ENCODE measurements around the gene ITIH4.

DNA sequence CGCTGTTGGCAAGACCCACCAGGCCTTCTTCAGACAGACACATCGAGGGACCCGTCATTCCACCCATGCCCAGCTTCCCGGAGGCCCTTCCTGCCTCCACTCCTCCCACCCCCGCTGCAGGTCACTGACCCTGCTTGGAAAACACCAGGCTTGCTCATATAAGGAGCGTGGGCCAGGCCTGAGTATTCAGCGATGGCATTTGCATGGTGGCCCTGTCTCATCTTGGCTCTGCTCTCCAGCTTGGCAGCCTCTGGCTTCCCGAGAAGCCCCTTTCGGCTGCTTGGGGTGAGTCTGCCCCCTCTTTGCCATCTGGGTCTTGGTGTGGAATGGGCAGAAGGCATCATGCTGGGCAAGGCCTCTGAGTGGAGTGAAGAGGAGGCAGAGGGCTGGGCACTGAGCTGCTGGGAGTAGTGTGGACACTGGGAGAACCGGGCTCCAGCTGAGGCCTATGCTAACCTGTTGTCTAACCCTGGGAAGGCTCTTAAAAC is 35.8 kb downstream of the ITIH4 start, which contains the start of gene ITIH3:
- TF ChIP-seq, protein P1, sequence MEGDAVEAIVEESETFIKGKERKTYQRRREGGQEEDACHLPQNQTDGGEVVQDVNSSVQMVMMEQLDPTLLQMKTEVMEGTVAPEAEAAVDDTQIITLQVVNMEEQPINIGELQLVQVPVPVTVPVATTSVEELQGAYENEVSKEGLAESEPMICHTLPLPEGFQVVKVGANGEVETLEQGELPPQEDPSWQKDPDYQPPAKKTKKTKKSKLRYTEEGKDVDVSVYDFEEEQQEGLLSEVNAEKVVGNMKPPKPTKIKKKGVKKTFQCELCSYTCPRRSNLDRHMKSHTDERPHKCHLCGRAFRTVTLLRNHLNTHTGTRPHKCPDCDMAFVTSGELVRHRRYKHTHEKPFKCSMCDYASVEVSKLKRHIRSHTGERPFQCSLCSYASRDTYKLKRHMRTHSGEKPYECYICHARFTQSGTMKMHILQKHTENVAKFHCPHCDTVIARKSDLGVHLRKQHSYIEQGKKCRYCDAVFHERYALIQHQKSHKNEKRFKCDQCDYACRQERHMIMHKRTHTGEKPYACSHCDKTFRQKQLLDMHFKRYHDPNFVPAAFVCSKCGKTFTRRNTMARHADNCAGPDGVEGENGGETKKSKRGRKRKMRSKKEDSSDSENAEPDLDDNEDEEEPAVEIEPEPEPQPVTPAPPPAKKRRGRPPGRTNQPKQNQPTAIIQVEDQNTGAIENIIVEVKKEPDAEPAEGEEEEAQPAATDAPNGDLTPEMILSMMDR (IDR thresholded peaks at IDR 0.05) = no peak
- TF ChIP-seq POLR2A (IDR thresholded peaks at IDR 0.05) (no peak), POLR2AphosphoS5 (IDR thresholded peaks at IDR 0.05; ENCODE audit: insufficient read depth in 1 of 2, low read depth in 1 of 2) (no peak)
